Measurements from ENCODE around the gene RIOX2.

Gene RIOX2

DNA sequence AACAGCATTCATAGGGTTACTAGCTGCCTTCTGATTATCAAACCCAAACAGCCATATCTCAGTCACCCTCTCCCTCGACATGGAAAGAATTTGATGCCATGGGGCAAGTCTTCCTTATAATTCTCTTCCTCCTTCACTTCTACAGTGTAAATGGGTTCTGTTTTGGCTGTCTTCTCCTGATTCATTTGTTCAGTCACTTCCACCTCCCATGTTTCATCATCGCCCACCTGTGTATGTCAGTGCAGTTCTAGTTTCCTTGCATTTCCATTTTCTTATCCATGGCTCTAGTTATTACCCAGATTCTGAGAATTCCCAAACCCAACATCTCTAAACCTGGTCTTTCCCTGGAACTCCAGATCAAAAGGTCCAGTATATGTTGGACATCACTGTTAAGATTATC is 41.0 kb downstream of the RIOX2 start:
- Histone ChIP-seq H4K91ac (ENCODE audit: low read depth, low read length, poor library complexity) (no peak overlapping the region), H2BK12ac (ENCODE audit: low read length) (no peak overlapping the region), H3K9me3 (replicated peaks in 1 of 2; ENCODE audit: control insufficient read depth in 2 of 2, insufficient read depth in 1 of 2, low read depth in 1 of 2, low read length in 2 of 2) (no peaks in the 10 kb centered on the region), H4K8ac (ENCODE audit: low read depth, low read length) (no peak overlapping the region), H3K4ac (ENCODE audit: low read length) (no peak overlapping the region), H3K4me3 (ENCODE audit: low read length in 2 of 2) (no peak overlapping the region), H3K23ac (ENCODE audit: low read depth, low read length, poor library complexity) (no peak overlapping the region), H2BK120ac (ENCODE audit: low read depth, low read length) (no peak overlapping the region), H3K4me1 (ENCODE audit: control insufficient read depth in 2 of 2, insufficient read depth in 1 of 2, low read depth in 1 of 2, low read length in 2 of 2) (no peaks in the 10 kb centered on the region), H2AFZ (ENCODE audit: low read length) (no peak overlapping the region), H3K14ac (ENCODE audit: low read length) (no peak overlapping the region), H3K4me2 (ENCODE audit: insufficient read depth, low read length, poor library complexity, severe bottlenecking) (no peak overlapping the region), H3K36me3 (replicated peaks in 1 of 2; ENCODE audit: control insufficient read depth in 2 of 2, insufficient read depth in 2 of 2, low read length in 2 of 2) (peaks cover 0 to 22% of the 10 kb centered on the region in 2 donors), H2BK5ac (ENCODE audit: low read length) (no peak overlapping the region), H3K18ac (ENCODE audit: low read length) (no peak overlapping the region), H3K27me3 (ENCODE audit: control insufficient read depth in 3 of 3, insufficient read depth in 3 of 3, low read depth in 1 of 3, low read length in 3 of 3) (no peaks in the 10 kb centered on the region), H3K9ac (ENCODE audit: low read depth, low read length, poor library complexity) (no peak overlapping the region), H3K27ac (replicated peaks; ENCODE audit: low read length) (no peak overlapping the region), H2AK5ac (ENCODE audit: low read depth, low read length) (no peak overlapping the region), H3K79me1 (ENCODE audit: low read depth, low read length) (no peaks in the 10 kb centered on the region), H2BK15ac (ENCODE audit: low read length) (no peak overlapping the region)
- DNase-seq (ENCODE audit: low spot score), result no peak
- WGBS, 2 donors (ENCODE audit: extremely low coverage in 2 of 2, insufficient read length in 2 of 2, insufficient replicate concordance in 1 of 2), result no CpG with 5 or more reads among the region's 2 CpGs

- H3K4me1 ChIP-seq (ENCODE audit: control insufficient read depth in 2 of 2, insufficient read depth in 1 of 2, low read depth in 1 of 2, low read length in 2 of 2), result no peaks in the 10 kb centered on the region
- no peak overlapping the region for H3K4me2 ChIP-seq (ENCODE audit: insufficient read depth, low read length, poor library complexity, severe bottlenecking)
- no peak overlapping the region for H2AFZ ChIP-seq (ENCODE audit: low read length)
- H3K4me3 ChIP-seq (ENCODE audit: low read length in 2 of 2), result no peak overlapping the region
- peaks cover 0 to 22% of the 10 kb centered on the region in 2 donors for H3K36me3 ChIP-seq (replicated peaks in 1 of 2; ENCODE audit: control insufficient read depth in 2 of 2, insufficient read depth in 2 of 2, low read length in 2 of 2)
- no peak overlapping the region for H2BK12ac ChIP-seq (ENCODE audit: low read length)
- H2BK120ac ChIP-seq (ENCODE audit: low read depth, low read length), result no peak overlapping the region
- no peak overlapping the region for H4K91ac ChIP-seq (ENCODE audit: low read depth, low read length, poor library complexity)
- H2BK15ac ChIP-seq (ENCODE audit: low read length), result no peak overlapping the region
- H3K14ac ChIP-seq (ENCODE audit: low read length), result no peak overlapping the region
- H2AK5ac ChIP-seq (ENCODE audit: low read depth, low read length), result no peak overlapping the region
- H3K18ac ChIP-seq (ENCODE audit: low read length), result no peak overlapping the region
- H3K27ac ChIP-seq (replicated peaks; ENCODE audit: low read length), result no peak overlapping the region
- no peak overlapping the region for H3K9ac ChIP-seq (ENCODE audit: low read depth, low read length, poor library complexity)
- no peak for DNase-seq (ENCODE audit: low spot score)
- no peak overlapping the region for H3K4ac ChIP-seq (ENCODE audit: low read length)
- H4K8ac ChIP-seq (ENCODE audit: low read depth, low read length), result no peak overlapping the region
- H3K27me3 ChIP-seq (ENCODE audit: control insufficient read depth in 3 of 3, insufficient read depth in 3 of 3, low read depth in 1 of 3, low read length in 3 of 3), result no peaks in the 10 kb centered on the region
- no peaks in the 10 kb centered on the region for H3K9me3 ChIP-seq (replicated peaks in 1 of 2; ENCODE audit: control insufficient read depth in 2 of 2, insufficient read depth in 1 of 2, low read depth in 1 of 2, low read length in 2 of 2)
- no peak overlapping the region for H2BK5ac ChIP-seq (ENCODE audit: low read length)
- H3K23ac ChIP-seq (ENCODE audit: low read depth, low read length, poor library complexity), result no peak overlapping the region
- no peaks in the 10 kb centered on the region for H3K79me1 ChIP-seq (ENCODE audit: low read depth, low read length)
Observed at GRCh38 chr3:97930018-97930417, 42.2 kb downstream of the RIOX2 start.

- Histone ChIP-seq H2BK5ac (ENCODE audit: low read length) (no peak overlapping the region), H3K79me1 (ENCODE audit: low read depth, low read length) (no peaks in the 10 kb centered on the region), H4K91ac (ENCODE audit: low read depth, low read length, poor library complexity) (no peak overlapping the region), H3K4me3 (ENCODE audit: low read length in 2 of 2) (no peak overlapping the region), H3K4ac (ENCODE audit: low read length) (no peak overlapping the region), H3K23ac (ENCODE audit: low read depth, low read length, poor library complexity) (no peak overlapping the region), H3K9ac (ENCODE audit: low read depth, low read length, poor library complexity) (no peak overlapping the region), H3K14ac (ENCODE audit: low read length) (no peak overlapping the region), H2AFZ (ENCODE audit: low read length) (no peak overlapping the region), H4K8ac (ENCODE audit: low read depth, low read length) (no peak overlapping the region), H3K9me3 (replicated peaks in 1 of 2; ENCODE audit: control insufficient read depth in 2 of 2, insufficient read depth in 1 of 2, low read depth in 1 of 2, low read length in 2 of 2) (no peaks in the 10 kb centered on the region), H2BK120ac (ENCODE audit: low read depth, low read length) (no peak overlapping the region), H2BK12ac (ENCODE audit: low read length) (no peak overlapping the region), H2AK5ac (ENCODE audit: low read depth, low read length) (no peak overlapping the region), H3K27ac (replicated peaks; ENCODE audit: low read length) (no peak overlapping the region), H3K36me3 (replicated peaks in 1 of 2; ENCODE audit: control insufficient read depth in 2 of 2, insufficient read depth in 2 of 2, low read length in 2 of 2) (peaks cover 0 to 13% of the 10 kb centered on the region in 2 donors), H2BK15ac (ENCODE audit: low read length) (no peak overlapping the region), H3K27me3 (ENCODE audit: control insufficient read depth in 3 of 3, insufficient read depth in 3 of 3, low read depth in 1 of 3, low read length in 3 of 3) (no peaks in the 10 kb centered on the region), H3K18ac (ENCODE audit: low read length) (no peak overlapping the region), H3K4me1 (ENCODE audit: control insufficient read depth in 2 of 2, insufficient read depth in 1 of 2, low read depth in 1 of 2, low read length in 2 of 2) (no peaks in the 10 kb centered on the region), H3K4me2 (ENCODE audit: insufficient read depth, low read length, poor library complexity, severe bottlenecking) (no peak overlapping the region)
- no CpG with 5 or more reads among the region's 4 CpGs for WGBS, 2 donors (ENCODE audit: extremely low coverage in 2 of 2, insufficient read length in 2 of 2, insufficient replicate concordance in 1 of 2)
- no peak for DNase-seq (ENCODE audit: low spot score)
Observed at GRCh38 chr3:97928986-97929385, 43.2 kb downstream of the RIOX2 start.

DNA sequence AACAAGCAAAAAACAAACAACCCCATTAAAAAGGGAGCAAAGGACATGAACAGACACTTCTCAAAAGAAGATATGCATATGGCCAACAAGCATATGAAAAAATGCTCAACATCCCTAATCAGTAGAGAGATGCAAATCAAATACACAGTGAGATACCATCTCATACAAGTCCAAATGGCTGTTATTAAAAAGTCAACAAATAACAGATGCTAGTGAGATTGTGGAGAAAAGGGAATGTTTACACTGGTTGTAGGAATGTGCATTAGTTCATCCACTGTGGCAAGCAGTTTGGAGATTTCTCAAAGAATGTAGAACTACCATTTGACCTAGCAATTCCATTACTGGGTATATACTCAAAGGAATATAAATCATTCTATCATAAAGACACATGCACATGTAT is 44.5 kb downstream of the RIOX2 start:
- H4K8ac ChIP-seq (ENCODE audit: low read depth, low read length), result no peak overlapping the region
- H3K4me1 ChIP-seq (ENCODE audit: control insufficient read depth in 2 of 2, insufficient read depth in 1 of 2, low read depth in 1 of 2, low read length in 2 of 2), result no peaks in the 10 kb centered on the region
- no peak overlapping the region for H3K14ac ChIP-seq (ENCODE audit: low read length)
- H2BK120ac ChIP-seq (ENCODE audit: low read depth, low read length), result no peak overlapping the region
- peaks cover 0 to 6% of the 10 kb centered on the region in 2 donors for H3K36me3 ChIP-seq (replicated peaks in 1 of 2; ENCODE audit: control insufficient read depth in 2 of 2, insufficient read depth in 2 of 2, low read length in 2 of 2)
- no peak overlapping the region for H3K23ac ChIP-seq (ENCODE audit: low read depth, low read length, poor library complexity)
- no peak overlapping the region for H3K27ac ChIP-seq (replicated peaks; ENCODE audit: low read length)
- no peaks in the 10 kb centered on the region for H3K9me3 ChIP-seq (replicated peaks in 1 of 2; ENCODE audit: control insufficient read depth in 2 of 2, insufficient read depth in 1 of 2, low read depth in 1 of 2, low read length in 2 of 2)
- no peak overlapping the region for H4K91ac ChIP-seq (ENCODE audit: low read depth, low read length, poor library complexity)
- no peak for DNase-seq (ENCODE audit: low spot score)
- H3K4ac ChIP-seq (ENCODE audit: low read length), result no peak overlapping the region
- no peak overlapping the region for H2BK5ac ChIP-seq (ENCODE audit: low read length)
- no peak overlapping the region for H3K4me3 ChIP-seq (ENCODE audit: low read length in 2 of 2)
- no peak overlapping the region for H2AFZ ChIP-seq (ENCODE audit: low read length)
- no peaks in the 10 kb centered on the region for H3K27me3 ChIP-seq (ENCODE audit: control insufficient read depth in 3 of 3, insufficient read depth in 3 of 3, low read depth in 1 of 3, low read length in 3 of 3)
- H2BK15ac ChIP-seq (ENCODE audit: low read length), result no peak overlapping the region
- no peak overlapping the region for H2BK12ac ChIP-seq (ENCODE audit: low read length)
- H3K9ac ChIP-seq (ENCODE audit: low read depth, low read length, poor library complexity), result no peak overlapping the region
- H3K4me2 ChIP-seq (ENCODE audit: insufficient read depth, low read length, poor library complexity, severe bottlenecking), result no peak overlapping the region
- H3K79me1 ChIP-seq (ENCODE audit: low read depth, low read length), result no peaks in the 10 kb centered on the region
- no peak overlapping the region for H3K18ac ChIP-seq (ENCODE audit: low read length)
- H2AK5ac ChIP-seq (ENCODE audit: low read depth, low read length), result no peak overlapping the region
